Stimulated activated CD4-positive, alpha-beta T cell treated with anti-CD3 and anti-CD28 coated beads, Interleukin-15, amount 100 ng/mL, for 48 hours (primary cell): ENCODE measurements around the gene FBXO2.

Source experiments
- DNase-seq, 2 donors: peaks; one replicate each; pipeline ENCODE4 v3.0.0-alpha.2; 2020; ENCODE audit warnings: low read depth in 2 of 2

Gene FBXO2, protein sequence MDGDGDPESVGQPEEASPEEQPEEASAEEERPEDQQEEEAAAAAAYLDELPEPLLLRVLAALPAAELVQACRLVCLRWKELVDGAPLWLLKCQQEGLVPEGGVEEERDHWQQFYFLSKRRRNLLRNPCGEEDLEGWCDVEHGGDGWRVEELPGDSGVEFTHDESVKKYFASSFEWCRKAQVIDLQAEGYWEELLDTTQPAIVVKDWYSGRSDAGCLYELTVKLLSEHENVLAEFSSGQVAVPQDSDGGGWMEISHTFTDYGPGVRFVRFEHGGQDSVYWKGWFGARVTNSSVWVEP

DNA sequence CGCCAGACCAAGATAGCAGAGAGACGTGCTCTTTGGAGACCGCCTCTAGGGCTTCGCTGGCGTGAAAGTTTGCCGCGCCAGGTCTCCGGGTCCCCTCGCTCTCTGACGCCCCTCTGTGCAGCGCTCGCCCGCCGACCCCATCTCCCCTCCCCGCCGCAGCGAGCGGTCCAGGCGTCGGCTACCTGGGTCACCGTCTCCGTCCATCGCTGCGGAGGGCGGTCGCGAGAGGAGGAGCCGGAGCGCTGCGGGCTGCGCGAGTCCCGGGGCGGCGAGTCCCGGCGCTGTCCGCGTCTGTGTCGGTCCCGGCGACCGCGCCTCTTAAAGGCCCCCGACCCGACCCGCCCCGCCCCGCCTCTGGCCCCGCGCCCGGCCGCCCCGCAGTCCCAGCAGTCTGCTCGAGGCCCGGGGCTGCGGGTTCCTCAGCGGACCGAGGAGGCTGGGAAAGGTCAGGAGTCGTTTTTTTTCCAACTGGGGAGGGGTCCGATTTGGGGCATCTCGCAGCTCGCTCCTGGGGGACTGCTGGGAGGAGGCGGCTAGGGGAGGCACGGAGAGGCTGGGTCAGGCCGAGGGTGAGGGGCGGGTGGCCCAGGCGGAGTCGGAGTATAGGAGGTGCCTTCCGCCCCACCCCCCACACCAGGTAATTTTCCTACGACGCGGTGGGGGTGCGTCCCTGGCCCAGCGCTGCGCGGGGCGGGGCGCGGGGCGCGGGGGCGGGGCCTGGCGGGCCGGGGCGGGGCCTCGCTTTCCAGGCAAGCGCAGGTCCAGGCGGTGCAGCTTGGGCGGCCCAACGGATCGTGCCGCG is at the start of gene FBXO2, which contains the start of gene FBXO44:
Gene FBXO2 (minus strand): TSS at position 293 of the 802 bp plus-strand sequence. CDS start 89 bp downstream, at position 204.
Gene FBXO44 (plus strand): TSS at position 741 of the 802 bp plus-strand sequence. CDS start 959 bp downstream, outside the sequence.
- peak; percentile 36 to 54 for DNase-seq

DNA sequence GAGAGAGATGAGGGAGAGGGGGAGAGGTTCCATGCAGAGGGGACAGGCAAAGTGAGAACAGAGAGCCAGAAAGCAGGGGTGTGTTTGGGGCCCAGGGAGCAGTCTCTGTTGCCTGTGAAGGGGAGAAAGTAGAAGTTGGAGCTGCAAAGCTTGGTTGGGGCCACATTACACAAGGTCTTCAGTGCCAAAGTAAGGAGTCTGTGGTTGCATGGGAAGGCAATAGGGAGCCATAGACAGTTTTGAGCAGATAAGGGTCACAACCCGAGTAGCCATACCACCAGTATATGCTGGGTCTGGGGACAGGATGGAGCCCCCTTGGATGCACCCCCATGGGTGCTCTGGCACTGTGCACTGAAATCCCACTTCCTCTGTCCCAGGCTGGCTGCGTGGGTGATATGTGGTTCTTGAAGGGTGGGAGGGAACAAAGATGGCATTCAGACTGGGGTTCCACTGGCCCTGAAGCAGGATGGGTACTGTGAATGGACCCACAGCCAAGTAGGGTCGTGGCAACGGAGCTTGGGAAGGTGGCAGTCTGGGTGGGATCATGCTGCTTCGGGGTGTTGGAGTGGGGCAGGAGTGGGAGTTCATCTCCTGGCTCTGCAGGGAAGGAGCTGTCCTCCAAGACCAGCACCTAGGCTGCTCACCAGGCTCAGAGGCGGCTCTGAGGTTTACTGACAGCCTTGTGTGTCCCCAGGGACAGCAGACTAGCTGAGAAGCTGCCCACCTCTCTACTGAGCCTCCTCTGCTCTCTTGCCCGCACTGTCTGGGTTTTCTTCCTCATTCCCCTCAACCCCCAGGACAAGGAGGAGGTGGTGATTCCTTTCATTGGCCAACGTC is 49.3 kb upstream of the FBXO2 start:
- no peak for DNase-seq

DNA sequence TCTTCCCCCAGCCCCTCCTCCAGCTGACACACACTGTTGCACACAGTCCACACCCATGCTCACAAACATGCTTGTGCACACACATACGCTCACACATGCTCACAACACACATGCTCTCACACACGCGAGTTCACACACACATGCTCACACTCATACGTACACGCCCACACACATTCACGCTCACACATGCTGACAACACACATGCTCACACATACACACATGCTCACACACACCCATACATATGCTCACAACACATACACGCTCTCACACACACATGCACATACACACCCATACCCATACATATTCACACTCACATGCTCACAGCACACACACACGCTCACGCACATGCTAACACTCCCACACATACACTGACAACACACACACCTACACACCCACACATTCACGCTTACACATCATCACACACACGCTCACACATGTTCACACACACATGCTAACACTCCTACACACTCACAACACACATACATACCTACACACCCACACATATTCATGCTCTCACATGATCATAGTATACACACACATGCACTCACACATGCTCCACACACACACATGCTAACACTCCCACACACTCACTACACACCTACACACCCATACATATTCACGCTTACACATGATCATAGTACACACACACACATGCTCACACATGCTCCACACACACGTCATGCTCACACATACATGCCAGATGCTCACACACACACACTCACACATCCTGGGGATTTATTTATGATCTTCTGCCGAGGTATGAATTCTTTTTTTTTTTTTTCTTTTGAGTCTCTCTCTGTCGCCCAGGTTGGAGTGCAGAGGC is 48.0 kb upstream of the FBXO2 start:
- DNase-seq: no peak

DNA sequence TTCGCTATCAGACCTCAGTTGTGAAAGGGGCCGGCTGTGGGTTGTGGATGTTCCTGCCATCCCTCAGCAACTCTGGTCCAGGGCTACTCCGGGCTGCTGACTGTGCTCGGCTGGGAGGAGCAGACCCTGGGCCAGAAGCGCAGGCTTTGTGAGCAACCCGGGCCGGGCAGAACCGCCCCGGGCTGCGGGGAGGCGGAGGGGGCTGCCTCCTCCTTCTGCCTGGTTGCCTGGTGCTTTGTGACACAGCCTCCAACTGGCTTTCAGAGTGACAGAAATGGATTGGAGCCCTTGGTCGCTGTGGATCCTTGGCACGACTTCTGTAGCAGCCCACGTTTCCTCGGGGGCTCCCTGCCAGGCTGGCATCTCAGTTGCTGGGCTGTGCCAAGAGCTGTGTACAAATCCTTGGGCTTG is 47.3 kb upstream of the FBXO2 start:
- no peak for DNase-seq

DNA sequence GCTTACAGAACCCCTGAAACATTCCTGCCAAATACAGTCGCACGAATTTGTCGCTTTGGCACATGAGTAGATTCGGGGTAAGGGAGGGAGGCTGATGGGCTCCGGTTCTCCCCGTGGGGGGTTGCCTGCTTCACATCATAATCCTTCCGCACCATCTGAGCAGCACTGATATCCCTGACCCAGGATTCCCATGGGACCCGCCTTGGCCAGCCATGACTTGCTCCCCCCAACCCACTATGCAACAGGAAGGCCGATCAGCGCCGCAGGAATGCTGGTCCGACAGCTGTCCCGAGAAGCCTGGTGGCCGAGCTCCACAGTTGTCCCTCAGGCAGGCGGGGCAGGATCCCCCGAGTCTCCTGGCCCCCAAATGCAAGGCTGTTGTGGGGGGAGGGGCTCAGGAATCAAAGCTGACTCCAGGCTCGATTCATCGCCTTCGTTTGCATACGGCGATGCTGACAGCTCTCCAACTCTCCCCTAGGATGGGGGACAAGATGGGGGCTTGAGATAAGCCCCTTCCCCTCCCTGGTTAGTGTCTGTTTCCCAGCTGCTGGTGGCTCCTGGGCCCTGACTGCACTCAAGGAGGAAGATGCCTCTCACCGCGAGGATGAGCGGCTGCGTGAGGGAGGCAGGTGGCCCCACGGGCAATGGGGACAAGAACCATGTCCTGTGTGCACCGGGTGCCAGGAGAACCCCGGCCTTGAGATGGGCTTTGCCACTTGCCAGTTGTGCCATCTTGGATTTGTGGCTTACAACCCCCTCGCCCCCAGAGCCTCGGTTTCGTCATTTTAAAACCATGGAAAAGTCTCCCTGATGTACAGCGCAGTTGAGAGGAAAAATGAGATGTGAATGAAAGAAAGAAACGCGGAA is 46.6 kb upstream of the FBXO2 start:
- no peak for DNase-seq

DNA sequence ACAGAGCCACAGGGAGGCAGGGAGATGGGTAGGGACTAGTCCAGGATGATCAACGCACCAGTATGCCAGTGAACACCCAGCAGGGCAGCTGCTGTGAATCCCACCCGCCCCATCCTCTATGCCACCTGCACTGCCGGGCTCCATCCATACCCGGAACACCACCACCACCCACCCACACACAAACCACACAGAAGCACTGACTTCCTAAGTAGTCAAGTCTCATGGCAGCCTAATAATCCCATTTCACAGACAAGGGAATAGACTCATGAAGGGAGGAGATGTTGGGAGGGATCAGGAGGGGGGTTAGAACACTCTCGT is 43.6 kb upstream of the FBXO2 start:
- DNase-seq: no peak

DNA sequence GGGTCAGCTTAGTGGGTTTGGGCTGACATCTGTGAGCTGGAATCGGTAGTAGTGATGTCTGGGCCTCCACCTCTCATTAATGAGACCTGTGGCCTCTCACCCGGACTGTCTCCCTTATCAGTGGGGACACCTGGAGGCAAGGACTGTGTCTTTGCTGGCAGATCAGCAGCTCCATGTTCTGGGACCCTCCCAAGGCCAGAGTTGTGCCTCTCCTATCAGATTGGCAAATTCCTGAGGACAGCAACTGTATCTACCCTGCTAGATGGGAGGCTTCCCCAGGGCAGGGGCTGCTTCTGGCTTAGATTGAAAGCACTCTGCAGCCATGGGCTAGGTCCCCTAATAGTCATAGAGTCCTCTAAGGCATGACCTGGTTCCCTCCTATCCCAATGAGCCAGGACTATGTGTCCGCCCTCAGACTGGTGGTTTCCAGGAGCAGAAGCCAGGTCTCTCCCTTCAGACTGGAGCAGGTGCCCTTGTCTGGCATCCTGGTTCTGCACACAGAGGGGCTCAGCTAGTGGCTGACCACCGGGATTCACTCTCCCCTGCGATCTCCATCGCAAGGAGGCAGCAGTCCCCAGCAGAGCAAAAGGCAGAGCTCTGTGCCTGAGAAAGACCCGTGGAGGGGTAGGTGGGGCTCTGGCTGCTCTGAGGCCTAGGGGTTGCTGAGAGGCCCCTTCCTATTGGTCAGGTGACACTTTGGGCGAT is 43.1 kb upstream of the FBXO2 start:
- DNase-seq: no peak

DNA sequence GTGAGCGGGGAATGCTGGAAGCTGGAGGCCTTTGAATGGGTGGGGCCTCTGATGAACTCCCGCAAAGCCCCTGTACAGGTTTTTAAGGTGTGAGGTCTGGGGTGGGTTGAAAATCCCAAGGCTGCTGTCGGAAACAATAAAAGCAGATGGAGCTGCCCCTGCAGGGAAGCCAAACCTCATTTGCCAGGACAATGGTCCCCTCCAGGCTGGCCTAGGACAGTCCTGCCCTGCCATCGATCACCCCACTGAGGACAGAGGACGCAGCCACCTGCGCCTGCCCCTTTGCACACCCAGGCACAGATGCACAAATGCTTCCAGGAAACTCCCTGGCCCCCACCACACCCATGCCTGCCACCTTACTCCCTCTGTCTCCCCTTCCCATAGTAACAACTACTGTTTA is 41.6 kb upstream of the FBXO2 start:
- DNase-seq: no peak

DNA sequence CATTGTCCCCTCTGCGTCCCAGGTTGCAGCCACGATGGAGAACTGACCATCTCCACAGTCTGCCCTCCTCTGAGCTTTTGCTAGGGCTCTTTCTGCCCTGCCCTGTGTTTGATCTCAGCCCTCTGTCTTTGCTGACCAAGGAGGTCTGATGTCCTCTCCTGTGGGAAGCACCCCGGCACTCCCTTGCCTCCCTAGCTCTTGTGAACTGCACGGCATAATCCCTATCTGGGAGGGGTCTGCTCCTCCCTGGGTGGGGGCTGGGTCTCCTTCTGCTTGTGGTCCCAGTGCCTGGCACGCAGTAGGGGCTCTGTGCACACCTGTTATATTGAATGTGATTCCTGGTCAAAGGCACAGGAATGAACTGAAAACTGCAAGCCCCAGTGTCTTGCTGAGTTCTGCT is 39.7 kb upstream of the FBXO2 start:
- DNase-seq: no peak

DNA sequence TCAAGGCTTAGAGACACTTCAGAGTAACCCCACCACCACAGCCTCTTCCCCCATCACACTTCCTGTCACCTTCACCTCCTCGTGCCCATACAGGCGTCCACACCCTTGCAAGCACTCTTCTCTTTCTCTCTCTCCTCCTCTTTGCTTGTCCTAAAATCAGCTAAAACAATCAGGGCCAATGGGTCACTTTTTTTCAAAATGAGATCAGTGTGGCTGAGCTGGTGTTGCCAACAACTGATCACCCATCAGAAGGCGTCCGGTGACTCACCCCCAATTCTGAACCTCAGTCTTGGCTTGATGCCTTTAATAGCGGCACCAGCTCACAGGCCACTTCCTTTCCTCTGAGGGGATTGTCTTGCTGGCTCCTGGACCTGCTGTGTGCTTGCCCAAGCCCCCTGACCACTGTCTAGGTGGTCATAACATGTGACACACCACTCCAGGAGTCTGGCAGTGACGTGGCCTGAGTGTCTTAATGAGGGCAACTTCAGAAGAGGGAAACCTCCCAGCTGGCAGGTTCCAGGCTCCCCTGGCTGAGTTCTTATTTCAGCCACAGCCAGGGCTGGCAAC is 38.9 kb upstream of the FBXO2 start:
- peak in 1 of 2 donors; percentile 32 for DNase-seq

DNA sequence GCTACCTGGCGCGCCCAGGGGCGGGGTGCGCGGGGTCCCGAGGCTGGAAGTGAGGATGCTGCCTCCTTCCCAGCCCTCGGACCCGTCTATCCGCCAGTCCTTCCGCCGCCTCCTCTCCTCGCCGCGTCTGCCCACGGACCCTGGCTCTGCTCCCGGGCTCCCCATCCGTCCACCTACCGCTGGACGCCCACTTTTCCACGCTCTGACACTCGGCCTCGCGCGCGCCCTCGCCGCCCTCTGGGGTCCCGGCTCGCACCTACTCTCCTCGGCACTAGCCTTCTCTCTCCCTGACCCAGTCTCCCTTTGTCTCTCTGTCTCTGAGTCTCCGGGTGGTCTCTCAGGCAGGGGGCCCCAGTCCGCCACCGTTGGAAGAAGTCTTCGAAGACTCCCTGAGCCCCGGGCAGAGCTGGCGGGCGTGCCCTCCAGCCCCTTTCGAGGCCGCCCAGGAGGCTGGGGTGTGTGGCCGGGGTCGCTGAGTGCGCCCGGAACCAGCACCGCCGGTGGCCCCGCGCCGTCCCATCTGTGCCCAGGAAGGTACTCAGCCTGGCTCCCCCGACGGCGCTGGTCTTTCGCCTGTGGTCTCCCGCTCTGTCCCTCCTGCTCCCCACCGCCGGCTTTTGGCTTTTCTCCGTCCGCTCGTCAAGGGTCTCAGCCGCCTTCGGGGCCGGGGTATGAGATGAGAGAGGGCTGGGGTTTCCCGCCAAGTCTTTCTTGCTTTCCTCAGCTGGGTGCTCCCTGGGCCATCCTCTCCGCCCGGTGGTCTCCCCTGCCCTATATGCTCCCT is 37.9 kb upstream of the FBXO2 start:
- no peak for DNase-seq

DNA sequence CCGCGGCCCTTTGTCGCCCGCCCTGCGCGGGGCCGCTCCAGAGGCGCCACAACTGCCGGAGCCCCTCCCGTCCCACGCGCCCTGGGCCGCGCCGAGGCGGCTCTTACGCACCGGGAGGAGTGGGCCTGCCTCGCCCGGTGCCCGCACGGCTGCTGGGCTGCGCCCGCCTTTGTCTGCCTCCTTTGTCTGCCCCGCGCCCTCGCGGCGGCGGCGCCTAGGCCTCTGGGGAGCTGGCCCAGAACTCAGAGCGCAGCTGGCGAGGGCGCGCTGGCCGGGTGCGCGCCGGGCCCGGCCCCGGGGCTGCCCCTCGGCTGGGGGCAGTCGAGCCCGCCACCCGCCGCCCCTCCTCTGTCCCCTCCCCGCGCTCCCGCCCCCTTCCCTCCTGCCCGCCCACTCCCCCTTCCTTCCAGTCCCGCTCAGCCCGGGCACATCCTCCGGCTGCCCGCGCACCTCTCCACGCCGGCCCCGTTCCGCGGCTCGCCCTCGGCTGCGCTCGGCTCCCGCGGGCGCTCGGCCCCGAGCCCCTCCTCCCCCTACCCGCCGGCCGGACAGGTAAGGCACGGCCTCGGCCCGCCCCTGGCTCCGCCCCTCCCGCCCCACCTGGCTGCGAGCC is 37.2 kb upstream of the FBXO2 start, which contains the start of gene DRAXIN:
Gene DRAXIN (plus strand): TSS at position 409 of the 613 bp plus-strand sequence. CDS start 14,549 bp downstream, outside the sequence.
- no peak for DNase-seq

DNA sequence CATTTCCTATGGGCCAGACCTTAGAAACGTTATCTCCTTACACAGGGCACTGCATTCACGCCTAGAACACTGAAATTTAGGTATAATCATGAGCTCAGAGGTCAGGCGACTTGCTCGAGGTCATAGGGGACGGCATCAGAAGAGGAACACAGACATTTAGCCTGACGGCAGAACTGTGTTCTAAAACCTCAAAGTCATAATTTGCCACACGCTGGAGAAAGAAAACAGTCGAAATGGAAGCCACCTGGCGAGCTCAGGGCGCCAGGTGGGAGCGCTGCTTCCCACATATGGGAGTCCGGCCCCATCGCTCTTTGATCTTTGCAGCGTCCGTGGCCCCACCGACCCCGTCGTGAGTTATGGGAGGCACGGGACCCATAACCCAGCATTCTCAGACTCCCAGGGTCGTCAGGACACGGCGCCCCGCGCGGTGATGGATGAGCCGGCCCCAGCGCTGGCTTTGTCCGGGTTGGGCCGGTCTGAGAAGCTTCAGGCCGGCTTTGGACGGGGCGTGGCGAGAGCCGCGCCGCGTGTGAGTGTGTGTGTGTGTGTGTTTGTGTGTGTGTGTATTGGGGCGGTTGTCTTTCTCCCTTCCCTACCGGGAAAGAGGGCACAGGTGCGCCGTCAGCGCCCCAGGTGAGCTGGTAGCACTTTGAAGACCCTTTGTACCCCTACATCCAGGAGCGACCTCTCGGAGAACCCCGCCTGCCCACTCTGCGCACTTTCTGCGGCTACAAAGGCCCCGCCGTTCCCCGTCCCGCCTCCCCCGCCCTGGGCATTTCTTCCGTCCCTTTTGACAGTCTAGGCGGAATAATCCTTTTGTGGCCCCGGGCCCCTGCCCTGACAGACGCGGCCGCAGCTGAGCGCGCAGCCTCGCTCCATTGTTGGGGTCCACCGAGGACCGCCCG is 36.4 kb upstream of the FBXO2 start:
- DNase-seq: no peak

DNA sequence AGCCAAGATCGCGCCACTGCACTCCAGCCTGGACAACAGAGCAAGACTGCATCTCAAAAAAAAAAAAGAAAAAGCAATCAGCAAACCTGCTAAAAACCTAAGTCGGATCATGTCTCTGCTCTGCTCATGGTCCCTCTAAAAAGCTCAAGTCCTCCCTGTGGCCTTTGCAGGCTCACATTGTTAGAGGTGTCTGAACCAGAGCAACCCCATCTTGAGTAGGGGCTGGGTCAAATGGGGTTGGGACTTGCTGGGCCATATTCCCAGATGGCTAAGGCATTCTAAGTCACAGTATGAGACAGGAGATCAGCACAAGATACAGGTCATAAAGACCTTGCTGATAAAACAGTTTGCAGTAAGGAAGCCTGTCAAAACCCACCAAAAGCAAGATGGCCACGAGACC is 34.3 kb upstream of the FBXO2 start:
- DNase-seq: no peak

DNA sequence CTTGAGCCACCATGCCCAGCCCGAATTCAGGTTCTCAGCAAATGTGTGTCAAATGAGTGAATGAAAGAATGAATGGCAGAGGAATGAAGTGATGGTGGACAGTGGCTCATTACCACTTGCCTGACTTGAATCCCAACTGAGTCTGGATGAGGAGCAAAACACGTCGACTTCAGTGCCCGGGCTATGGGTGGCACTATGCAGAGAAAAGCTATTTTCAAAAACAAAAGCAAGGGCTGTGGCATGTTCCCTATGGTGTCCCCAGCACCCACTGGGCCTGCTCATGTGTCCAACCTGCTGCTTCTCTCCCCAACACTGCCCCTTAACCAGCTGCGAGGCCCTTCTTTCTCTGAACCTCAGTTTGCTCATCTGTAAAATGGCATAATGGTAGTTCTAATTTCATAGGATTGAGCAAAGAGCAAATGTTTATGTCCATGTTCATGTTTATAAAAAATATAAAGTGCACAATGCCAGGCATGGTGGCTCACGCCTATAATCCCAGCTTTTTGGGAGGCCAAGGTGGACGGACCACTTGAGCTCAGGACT is 31.1 kb upstream of the FBXO2 start:
- DNase-seq: no peak

DNA sequence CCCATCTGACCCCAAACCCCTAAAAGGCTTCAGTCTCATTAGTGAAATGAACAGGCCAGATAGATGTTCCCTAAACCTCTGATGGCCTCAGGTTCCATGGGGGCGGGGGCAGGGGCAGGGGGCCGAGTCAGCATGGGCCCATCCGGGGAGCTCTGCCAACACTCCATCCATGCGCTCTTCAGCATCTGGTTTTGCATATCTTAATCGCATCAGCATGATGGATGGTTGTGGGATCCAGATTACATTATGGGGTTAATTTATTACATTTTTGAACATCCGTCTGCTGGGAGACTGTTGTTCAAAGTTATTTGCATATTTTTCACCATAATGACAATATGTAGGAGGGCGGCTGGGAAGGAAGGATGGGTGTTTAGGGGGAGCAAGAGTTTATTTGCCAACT is 29.8 kb upstream of the FBXO2 start:
- no peak for DNase-seq

DNA sequence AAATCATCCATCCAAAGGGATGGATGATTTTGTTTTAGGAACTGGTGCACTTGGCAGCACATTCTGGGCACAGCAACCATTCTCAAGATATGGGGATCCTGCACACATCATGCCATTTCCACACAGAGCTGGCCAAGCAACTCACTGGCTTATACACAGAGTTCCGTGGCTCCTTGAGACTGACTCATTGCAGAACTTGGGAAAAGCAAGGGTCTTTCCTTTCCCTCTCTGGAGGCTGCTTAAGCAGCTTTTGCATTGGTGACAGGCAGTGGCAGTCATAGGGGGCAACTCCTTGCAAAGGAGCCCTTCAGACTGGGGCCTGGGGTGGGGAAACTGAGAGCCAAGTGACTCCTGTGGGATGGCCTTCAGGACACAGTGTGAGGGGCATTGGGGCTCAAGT is 28.6 kb upstream of the FBXO2 start:
- DNase-seq: no peak
